GM12892 (cell line): ENCODE measurements around the gene IVD. TPM values are rescaled to one million over a fixed set of nuclear protein-coding genes. Genes with fewer than 3 reads are reported as not detected.

Experiments used
- DNase-seq: peaks from one replicate; pipeline ENCODE4 v3.0.0; 2011; ENCODE audit not compliant: insufficient read length
- FAIRE-seq: peaks from 2 replicates; lab custom pipeline; 2011; peaks lifted over from hg19 to GRCh38; lab: Jason Lieb, UNC
- POLR2A ChIP-seq: IDR thresholded peaks from 2 replicates; pipeline ENCODE4 v1.6.1; 2011; ENCODE audit warnings: low read depth, low read length, control low read depth
- POLR2AphosphoS5 ChIP-seq: IDR thresholded peaks from 2 replicates; pipeline ENCODE4 v1.6.1; 2011; ENCODE audit warnings: low read depth, low read length, control low read depth
- TAF1 ChIP-seq: IDR thresholded peaks from 2 replicates; pipeline ENCODE4 v1.6.1; 2011; ENCODE audit warnings: low read depth, mild to moderate bottlenecking, control low read depth, low read length, borderline replicate concordance
- polyA plus RNA-seq: library from polyadenylated mRNA; unstranded; fragments of >200 nt; gene quantifications from one replicate; pipeline ENCODE4 v1.2.1, GENCODE V29; 2012; ENCODE audit warnings: missing spikeins, inconsistent platforms; ENCODE audit not compliant: missing spikeins

IVD gene
- polyA plus RNA-seq, result 29.4 TPM

DNA sequence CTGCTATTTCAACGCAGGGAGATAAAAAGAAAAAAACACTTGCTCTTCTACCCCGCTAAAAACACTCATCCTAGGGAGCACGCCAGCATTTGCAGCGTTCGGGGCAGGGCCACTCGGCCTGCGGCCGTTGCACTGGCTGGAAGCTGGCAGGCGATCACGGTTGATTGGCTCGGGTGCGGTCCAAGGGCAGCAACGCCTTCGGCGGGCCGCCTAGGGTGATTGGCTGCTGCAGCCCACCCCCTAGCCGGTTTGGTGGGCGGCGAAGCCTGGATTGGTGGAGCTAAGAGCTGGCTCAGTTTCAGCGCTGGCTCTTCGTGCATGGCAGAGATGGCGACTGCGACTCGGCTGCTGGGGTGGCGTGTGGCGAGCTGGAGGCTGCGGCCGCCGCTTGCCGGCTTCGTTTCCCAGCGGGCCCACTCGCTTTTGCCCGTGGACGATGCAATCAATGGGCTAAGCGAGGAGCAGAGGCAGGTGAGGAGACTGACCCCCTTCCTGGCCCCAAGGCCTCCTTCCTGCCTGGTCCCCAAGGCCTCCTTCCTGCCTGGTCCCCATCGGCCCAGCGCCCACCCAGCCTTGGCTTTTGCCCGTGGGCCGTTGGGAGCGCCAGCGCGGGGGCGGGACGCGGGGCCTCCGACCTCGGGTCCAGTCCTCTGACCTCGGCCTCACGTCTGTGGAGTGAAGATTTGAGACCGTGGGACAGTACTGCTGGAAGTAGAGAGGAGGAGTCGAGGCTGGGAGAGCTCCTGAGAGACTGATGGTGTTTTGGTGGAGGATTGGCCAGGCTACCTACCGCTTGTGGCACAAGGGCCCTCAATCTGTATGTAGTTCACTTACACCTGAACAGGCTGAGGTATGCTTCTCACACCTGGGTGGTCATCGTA, at the start of gene IVD:
Gene IVD, plus strand, starts transcription at position 295 of the 881 bp plus-strand sequence. Its CDS starts 33 bp downstream, at position 328.
- DNase-seq (peak; percentile 98), FAIRE-seq (peak; percentile 100)
- TF ChIP-seq POLR2A (peak; percentile 86), POLR2AphosphoS5 (peak; percentile 74; the same call in 1 of the 2 replicates), TAF1 (peak; percentile 79)

- no peak for FAIRE-seq
- no peak for TF ChIP-seq TAF1
- TF ChIP-seq POLR2AphosphoS5, result no peak
- TF ChIP-seq POLR2A, result no peak
- no peak for DNase-seq
Observed at GRCh38 chr15:40355976-40356585, 49.5 kb upstream of the IVD start.

GRCh38 chr15:40357246-40357645, 48.3 kb upstream of the IVD start:
- no peak for TF ChIP-seq POLR2A
- no peak for TF ChIP-seq TAF1
- no peak for TF ChIP-seq POLR2AphosphoS5
- FAIRE-seq (no peak), DNase-seq (no peak)

- no peak for TF ChIP-seq POLR2AphosphoS5
- TF ChIP-seq TAF1, result no peak
- TF ChIP-seq POLR2A, result no peak
- FAIRE-seq (peak; percentile 93), DNase-seq (peak; percentile 99)
Observed at GRCh38 chr15:40357723-40358470, 47.7 kb upstream of the IVD start, which contains the start of gene DISP2. DISP2 (plus strand) TSS chr15:40358219; CDS start chr15:40358322, 103 bp downstream.

- no peak for DNase-seq
- TF ChIP-seq TAF1 (no peak), POLR2AphosphoS5 (no peak), POLR2A (no peak)
- no peak for FAIRE-seq
Observed at GRCh38 chr15:40358471-40359353, 46.9 kb upstream of the IVD start.

- FAIRE-seq, result no peak
- DNase-seq, result no peak
- no peak for TF ChIP-seq POLR2AphosphoS5
- TF ChIP-seq POLR2A, result no peak
- no peak for TF ChIP-seq TAF1
Observed at GRCh38 chr15:40360015-40360414, 45.6 kb upstream of the IVD start.

GRCh38 chr15:40361640-40362039, 44.0 kb upstream of the IVD start:
- no peak for FAIRE-seq
- no peak for DNase-seq
- TF ChIP-seq POLR2AphosphoS5 (no peak), POLR2A (no peak), TAF1 (no peak)

- no peak for TF ChIP-seq POLR2A
- no peak for TF ChIP-seq TAF1
- no peak for TF ChIP-seq POLR2AphosphoS5
- FAIRE-seq (no peak), DNase-seq (no peak)
Observed at GRCh38 chr15:40363611-40364010, 42.0 kb upstream of the IVD start.

DNA sequence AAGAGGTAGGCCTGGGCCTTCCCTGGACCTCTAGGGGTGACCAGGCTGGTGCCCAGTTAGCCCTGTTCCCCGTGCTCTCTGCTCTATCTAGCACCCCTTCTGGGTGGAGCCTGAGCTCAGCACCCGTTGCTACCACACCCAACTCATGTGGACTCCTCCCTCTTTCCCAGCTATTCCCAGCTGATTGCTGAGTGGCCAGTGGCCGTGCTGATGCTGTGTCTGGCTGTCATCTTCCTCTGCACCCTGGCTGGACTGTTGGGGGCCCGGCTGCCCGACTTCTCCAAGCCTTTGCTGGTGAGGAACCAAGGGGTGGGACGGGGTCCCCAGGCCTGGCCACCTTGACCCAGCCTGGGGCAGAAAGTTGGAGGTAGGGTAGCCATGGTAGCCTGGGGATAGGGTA, 41.3 kb upstream of the IVD start:
- no peak for DNase-seq
- TF ChIP-seq POLR2A, result no peak
- TF ChIP-seq POLR2AphosphoS5, result no peak
- no peak for TF ChIP-seq TAF1
- no peak for FAIRE-seq

DNA sequence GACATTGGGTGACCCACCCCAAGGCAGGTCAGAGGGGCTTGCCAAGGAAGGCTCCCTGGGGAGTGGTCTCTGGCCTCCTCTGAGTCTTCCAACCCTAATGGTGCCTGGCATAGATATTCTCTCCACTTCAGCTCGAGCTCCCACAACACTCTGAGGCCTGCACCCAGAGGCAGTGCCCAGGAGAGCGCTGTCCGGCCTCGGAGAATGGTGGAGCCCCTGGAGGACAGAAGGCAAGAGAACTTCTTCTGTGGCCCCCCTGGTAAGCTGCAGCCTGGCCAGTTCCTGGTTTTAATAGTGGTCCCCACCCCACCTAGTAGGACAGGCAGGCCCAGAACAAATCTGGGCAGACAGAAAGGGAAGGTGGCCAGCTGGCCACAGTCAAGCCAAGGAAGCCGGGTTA, 40.6 kb upstream of the IVD start:
- DNase-seq (no peak), FAIRE-seq (no peak)
- TF ChIP-seq TAF1 (no peak), POLR2AphosphoS5 (no peak), POLR2A (no peak)
